Common myeloid progenitor, CD34-positive (primary cell): ENCODE data around the gene CTTNBP2.

Experiments used
- CTCF ChIA-PET: fragments of 350-600 bp; sonication (Branson Sonifier 250); formaldehyde crosslinking; loops from one replicate; lab custom pipeline; 2021; ENCODE audit warnings: antibody characterized with exemption; lab: Charles Lee
- POLR2A ChIA-PET: fragments of 350-600 bp; sonication (Branson Sonifier 250); formaldehyde crosslinking; loops from one replicate; lab custom pipeline; 2021; ENCODE audit warnings: antibody characterized with exemption; lab: Charles Lee
- DNase-seq, 3 donors: peaks; one replicate each; pipeline versions ENCODE4 v3.0.0 to v3.0.0-alpha.2; 2013
- H3K27ac ChIP-seq, 2 experiments: 1 replicate in 1 of 2; 2 replicates in 1 of 2; pipeline ENCODE4 v1.7.0; 2013; ENCODE audit warnings: inconsistent platforms in 2 of 2, low read length in 2 of 2, mild to moderate bottlenecking in 2 of 2, low read depth in 1 of 2, moderate library complexity in 1 of 2; ENCODE audit not compliant: severe bottlenecking in 2 of 2, insufficient read depth in 1 of 2, poor library complexity in 1 of 2
- H3K27me3 ChIP-seq, 5 experiments: replicated peaks in 2 of 5; 1 replicate in 3 of 5; 2 replicates in 2 of 5; pipeline versions ENCODE4 v1.6.1 to v1.7.0; 2013; ENCODE audit warnings: low read length in 4 of 5, mild to moderate bottlenecking in 2 of 5, moderate library complexity in 2 of 5, inconsistent platforms in 1 of 5; ENCODE audit not compliant: insufficient read depth in 5 of 5, control insufficient read depth in 4 of 5
- H3K36me3 ChIP-seq, 4 experiments: 1 replicate in 2 of 4; 2 replicates in 2 of 4; pipeline versions ENCODE4 v1.6.1 to v1.7.0; 2013; ENCODE audit warnings: low read length in 3 of 4, control low read depth in 1 of 4, mild to moderate bottlenecking in 1 of 4; ENCODE audit not compliant: control insufficient read depth in 4 of 4, insufficient read depth in 4 of 4
- H3K4me1 ChIP-seq, 4 experiments: 1 replicate in 3 of 4; 2 replicates in 1 of 4; pipeline versions ENCODE4 v1.6.1 to v1.7.1; 2013; ENCODE audit warnings: low read length in 3 of 4, mild to moderate bottlenecking in 3 of 4, control low read depth in 1 of 4, inconsistent platforms in 1 of 4, moderate library complexity in 1 of 4; ENCODE audit not compliant: control insufficient read depth in 4 of 4, insufficient read depth in 4 of 4; ENCODE audit errors: control extremely low read depth in 1 of 4
- H3K4me3 ChIP-seq, 7 experiments: 1 replicate in 4 of 7; 2 replicates in 3 of 7; pipeline versions ENCODE4 v1.5.1 to v1.7.0; 2013; ENCODE audit warnings: mild to moderate bottlenecking in 7 of 7, low read length in 6 of 7, moderate library complexity in 6 of 7, inconsistent platforms in 2 of 7, low read depth in 2 of 7, control low read depth in 1 of 7; ENCODE audit not compliant: insufficient read depth in 4 of 7, control insufficient read depth in 1 of 7; ENCODE audit errors: extremely low read depth in 1 of 7
- H3K9me3 ChIP-seq, 5 experiments: 1 replicate in 4 of 5; 2 replicates in 1 of 5; pipeline versions ENCODE4 v1.6.1 to v1.7.1; 2013; ENCODE audit warnings: low read length in 4 of 5, mild to moderate bottlenecking in 2 of 5, inconsistent platforms in 1 of 5, low read depth in 1 of 5, moderate library complexity in 1 of 5; ENCODE audit not compliant: control insufficient read depth in 4 of 5, insufficient read depth in 2 of 5; ENCODE audit errors: control extremely low read depth in 1 of 5
- WGBS: methylation state at CpG from one replicate; pipeline ENCODE4 v1.1.5; 2013; ENCODE audit not compliant: insufficient coverage; 5-methylcytosine and 5-hydroxymethylcytosine counted together

CTTNBP2 gene

GRCh38 chr7:117664047-117664446 lies 209.2 kb downstream of the CTTNBP2 start:
- 96% methylated on average over 3 of the region's 3 CpGs for WGBS
- ChIA-PET POLR2A (no interaction called here), CTCF (interaction anchor here (0.8 kb wide), 1 partner anchor 8 kb away, joined by 3 read pairs; no protein-coding TSS in a partner anchor)
- H3K4me3 ChIP-seq: no peak overlapping the region
- H3K36me3 ChIP-seq: no peaks in the 10 kb centered on the region
- no peak overlapping the region for H3K27ac ChIP-seq
- no peaks in the 10 kb centered on the region for H3K9me3 ChIP-seq
- no peaks in the 10 kb centered on the region for H3K4me1 ChIP-seq
- DNase-seq: no peak
- H3K27me3 ChIP-seq: no peaks in the 10 kb centered on the region

- H3K27ac ChIP-seq: no peak overlapping the region
- no peaks in the 10 kb centered on the region for H3K27me3 ChIP-seq
- POLR2A ChIA-PET: interaction anchor here (0.6 kb wide), 1 partner anchor 1688 kb away, joined by 3 read pairs; no protein-coding TSS in a partner anchor
- H3K36me3 ChIP-seq: no peaks in the 10 kb centered on the region
- H3K4me1 ChIP-seq: no peaks in the 10 kb centered on the region
- DNase-seq: no peak
- CTCF ChIA-PET: interaction anchor here (1.8 kb wide), 1 partner anchor 16 kb away, joined by 4 read pairs; no protein-coding TSS in a partner anchor
- no peaks in the 10 kb centered on the region for H3K9me3 ChIP-seq
- no peak overlapping the region for H3K4me3 ChIP-seq
- WGBS: 89% methylated on average over 1 of the region's 2 CpGs
These were observed 211.9 kb downstream of the CTTNBP2 start for GRCh38 chr7:117661328-117661727.
